HFFc6 (cell line): ENCODE data around the gene GPX4. TPM values are rescaled to one million over a fixed set of nuclear protein-coding genes. Genes with fewer than 3 reads are reported as not detected.

ENCODE experiments used
- DNase-seq: peaks from one replicate; pipeline ENCODE4 v3.0.0-alpha.2; 2018
- H3K27ac Mint-ChIP-seq: 2 replicates; pipeline ENCODE4 v1.8.0; 2020; ENCODE audit warnings: mild to moderate bottlenecking, mixed read lengths
- H3K27me3 Mint-ChIP-seq: 2 replicates; pipeline ENCODE4 v1.8.0; 2021; ENCODE audit warnings: mild to moderate bottlenecking, moderate library complexity, mixed read lengths; ENCODE audit not compliant: insufficient read depth
- H3K36me3 Mint-ChIP-seq: 2 replicates; pipeline ENCODE4 v1.8.0; 2021; ENCODE audit warnings: low read depth, mixed read lengths
- H3K4me1 Mint-ChIP-seq: 2 replicates; pipeline ENCODE4 v1.8.0; 2020; ENCODE audit warnings: low read depth, mixed read lengths
- H3K4me3 Mint-ChIP-seq: 2 replicates; pipeline ENCODE4 v1.8.0; 2020; ENCODE audit warnings: mild to moderate bottlenecking, moderate library complexity, mixed read lengths
- H3K9me3 Mint-ChIP-seq: 2 replicates; pipeline ENCODE4 v1.8.0; 2020; ENCODE audit warnings: mild to moderate bottlenecking, mixed read lengths
- CTCF ChIP-seq: fragments of 200-600 bp; sonication (generic); IDR thresholded peaks from 2 replicates; pipeline ENCODE4 v1.5.0; 2021; ENCODE audit warnings: antibody characterized with exemption, mild to moderate bottlenecking
- total RNA-seq, 6 experiments: library from RNA; stranded (reverse); fragmentation: NEBNext Ultra II Directional; extraction: Animal tissue kit (Norgen Biotek cat#: 25700); gene quantifications; 2 replicates in 1 of 6; 3 replicates in 5 of 6; pipeline ENCODE4 v1.2.3, GENCODE V29; 2021

GPX4 gene
- total RNA-seq, 6 experiments from 2014 or later: 193 to 237 (median 223) TPM

DNA sequence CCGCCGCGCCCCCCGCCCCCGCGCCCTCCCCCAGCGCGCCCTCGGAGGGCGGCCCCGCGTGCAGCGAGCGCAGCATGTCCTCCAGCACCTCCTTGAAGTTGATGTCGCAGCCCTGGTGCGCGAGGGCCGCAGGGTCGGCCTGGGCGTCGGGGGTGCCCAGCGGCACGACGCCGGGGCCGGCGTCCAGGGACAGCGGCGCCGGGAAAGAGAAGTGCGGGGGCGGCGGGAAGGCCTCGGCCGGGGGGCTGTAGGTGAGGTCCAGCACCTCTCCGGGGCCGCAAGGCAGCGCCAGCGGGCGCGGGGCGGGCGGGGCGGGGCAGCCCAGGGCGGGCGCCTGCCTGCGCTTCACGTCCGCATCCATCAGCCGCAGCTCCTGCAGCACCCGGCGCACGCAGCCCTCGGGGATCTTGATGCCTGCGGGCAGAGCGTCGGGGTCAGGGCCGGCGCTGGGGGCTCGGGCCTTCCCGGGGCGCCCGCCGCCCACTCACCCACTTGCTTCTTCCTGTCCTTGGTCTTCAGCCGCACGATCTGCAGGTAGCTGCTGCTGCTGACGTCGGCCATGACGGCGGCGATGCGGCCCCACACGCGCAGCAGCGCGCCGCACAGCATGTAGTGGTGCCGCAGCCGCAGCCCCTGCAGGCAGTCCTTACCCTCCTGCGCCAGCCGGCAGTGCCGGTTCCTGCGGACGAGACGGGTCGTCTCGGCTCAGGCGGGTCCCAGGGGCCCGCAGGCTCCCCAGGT, 4.7 kb downstream of the GPX4 start:
- no peaks in the 10 kb centered on the region; the same call in 1 of the 2 replicates for H3K36me3 Mint-ChIP-seq
- H3K27ac Mint-ChIP-seq: no peak overlapping the region
- peaks cover 1% of the 10 kb centered on the region for H3K4me1 Mint-ChIP-seq
- H3K9me3 Mint-ChIP-seq: no peaks in the 10 kb centered on the region
- no peak for DNase-seq
- H3K27me3 Mint-ChIP-seq: peaks cover 14% of the 10 kb centered on the region
- TF ChIP-seq CTCF: no peak
- H3K4me3 Mint-ChIP-seq: no peak overlapping the region

- H3K36me3 Mint-ChIP-seq: no peaks in the 10 kb centered on the region; the same call in 1 of the 2 replicates
- TF ChIP-seq CTCF: no peak
- peaks cover 10% of the 10 kb centered on the region for H3K27me3 Mint-ChIP-seq
- no peaks in the 10 kb centered on the region for H3K9me3 Mint-ChIP-seq
- no peaks in the 10 kb centered on the region for H3K4me1 Mint-ChIP-seq
- H3K4me3 Mint-ChIP-seq: no peak overlapping the region
- no peak for DNase-seq
- H3K27ac Mint-ChIP-seq: no peak overlapping the region
Measured at GRCh38 chr19:1109032-1109551, 5.3 kb downstream of the GPX4 start.

GRCh38 chr19:1109697-1110671, 6.2 kb downstream of the GPX4 start:
- Mint-ChIP-seq H3K27me3 (peaks cover 10% of the 10 kb centered on the region), H3K4me3 (no peak overlapping the region), H3K9me3 (no peaks in the 10 kb centered on the region), H3K4me1 (no peaks in the 10 kb centered on the region), H3K27ac (no peak overlapping the region), H3K36me3 (no peaks in the 10 kb centered on the region; the same call in 1 of the 2 replicates)
- TF ChIP-seq CTCF: no peak
- no peak for DNase-seq

DNA sequence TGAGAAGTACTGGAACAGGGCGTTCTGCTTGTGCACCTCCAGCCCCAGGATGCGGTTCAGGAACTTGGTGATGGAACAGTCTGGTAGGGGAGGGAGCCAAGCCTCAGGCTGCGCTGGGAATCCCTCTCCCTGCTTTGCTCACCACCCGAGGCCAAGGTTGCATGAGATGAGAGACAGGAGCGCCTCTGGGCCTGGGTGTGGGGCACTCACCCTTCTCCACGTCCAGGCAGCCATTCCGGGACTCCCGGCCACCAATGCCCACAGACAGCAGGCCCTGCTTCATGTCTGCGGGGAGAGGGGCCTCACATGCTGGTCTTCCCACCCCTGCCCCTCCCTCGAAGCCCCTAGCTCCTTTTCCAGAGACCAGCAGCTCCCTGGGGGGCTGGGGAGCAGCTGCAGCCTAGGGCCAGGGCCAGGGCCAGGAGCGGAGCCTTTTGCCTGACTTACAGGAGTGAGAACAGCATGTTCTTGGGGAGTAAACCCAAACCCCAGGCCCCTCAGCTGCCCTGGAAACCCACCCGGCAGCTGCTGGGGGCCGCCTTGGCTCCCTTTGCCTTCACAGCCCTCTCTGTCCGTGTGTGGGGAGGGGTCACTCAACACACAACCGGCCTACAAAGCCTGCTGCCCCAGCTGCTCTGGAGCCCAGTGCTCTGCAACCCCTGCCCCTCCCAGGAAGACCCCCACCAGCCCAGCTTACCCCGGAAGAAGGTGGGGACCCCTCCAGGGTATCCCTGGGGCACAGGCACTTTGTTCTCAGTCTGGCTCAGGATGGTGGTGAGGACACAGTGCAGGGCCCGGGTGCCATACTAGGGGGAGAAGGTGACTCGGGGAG, 7.2 kb downstream of the GPX4 start:
- Mint-ChIP-seq H3K36me3 (no peaks in the 10 kb centered on the region; the same call in 1 of the 2 replicates), H3K27ac (no peak overlapping the region), H3K27me3 (peaks cover 5% of the 10 kb centered on the region), H3K4me1 (no peaks in the 10 kb centered on the region), H3K4me3 (no peak overlapping the region), H3K9me3 (no peaks in the 10 kb centered on the region)
- TF ChIP-seq CTCF: no peak
- DNase-seq: no peak
